Transverse colon (tissue), 4 donors: ENCODE measurements around the gene ADAMTS14. TPM values are rescaled to one million over a fixed set of nuclear protein-coding genes. Genes with fewer than 3 reads are reported as not detected.

ENCODE experiments used
- DNase-seq: peaks from one replicate; pipeline ENCODE4 v3.0.0-alpha.2; 2019
- H3K27ac ChIP-seq, 4 donors: fragments of 200-600 bp; sonication (generic); 2 replicates each; pipeline ENCODE4 v1.5.1; 2016 to 2018; ENCODE audit warnings: inconsistent platforms in 4 of 4
- H3K27me3 ChIP-seq: fragments of 200-600 bp; sonication (generic); 2 replicates; pipeline ENCODE4 v1.5.1; 2017; ENCODE audit warnings: inconsistent platforms
- H3K36me3 ChIP-seq, 4 donors: fragments of 200-600 bp; sonication (generic); 2 replicates each; pipeline ENCODE4 v1.5.1; 2017 to 2019; ENCODE audit warnings: inconsistent platforms in 4 of 4
- H3K4me1 ChIP-seq, 4 donors: fragments of 200-600 bp; sonication (generic); 2 replicates each; pipeline ENCODE4 v1.5.1; 2017 to 2020; ENCODE audit warnings: inconsistent platforms in 4 of 4
- H3K4me3 ChIP-seq, 4 donors: fragments of 200-600 bp; sonication (generic); 1 replicate in 1 of 4; 2 replicates in 3 of 4; pipeline versions ENCODE4 v1.5.1 to v1.6.1; 2017 to 2019; ENCODE audit warnings: inconsistent platforms in 4 of 4
- H3K9me3 ChIP-seq, 2 donors: fragments of 200-600 bp; sonication (generic); 2 replicates each; pipeline ENCODE4 v1.5.1; 2017 to 2019; ENCODE audit warnings: inconsistent platforms in 2 of 2
- CTCF ChIP-seq, 5 experiments: fragments of 200-600 bp in 3 of 5; fragments of 450-650 bp in 2 of 5; sonication (generic) in 3 of 5; IDR thresholded peaks; 1 replicate in 2 of 5; 2 replicates in 3 of 5; pipeline ENCODE4 v1.5.1; 2016 to 2017; ENCODE audit warnings: antibody characterized with exemption in 5 of 5, inconsistent platforms in 3 of 5, mild to moderate bottlenecking in 2 of 5, moderate library complexity in 1 of 5
- EP300 ChIP-seq: sonication (generic); formaldehyde crosslinking; IDR thresholded peaks from one replicate; pipeline ENCODE4 v1.6.1; 2017; ENCODE audit warnings: antibody characterized with exemption, low read depth
- POLR2A ChIP-seq: fragments of 450-650 bp; IDR thresholded peaks from one replicate; pipeline ENCODE4 v1.6.1; 2016; ENCODE audit warnings: antibody characterized with exemption, mild to moderate bottlenecking, moderate library complexity
- POLR2AphosphoS5 ChIP-seq, 3 donors: sonication (generic); formaldehyde crosslinking; IDR thresholded peaks; one replicate each; pipeline ENCODE4 v1.6.1; 2016; ENCODE audit warnings: antibody characterized with exemption in 3 of 3
- WGBS, 2 donors: methylation state at CpG; one replicate each; pipeline ENCODE4 v1.1.5; 2018; ENCODE audit warnings: low coverage in 1 of 2; 5-methylcytosine and 5-hydroxymethylcytosine counted together
- in situ Hi-C, 4 donors: fragments of 200-750 bp; cut with MboI; loops; one replicate each; pipeline versions ENCODE4 v1.15.0 to v1.15.1; 2017; ENCODE audit warnings: low sequenced_read_pairs in 3 of 4, low pct_ligation_motif_present in 1 of 4, low pct_unique_long_range_greater_than_20kb in 1 of 4
- intact Hi-C: fragments of 100-400 bp; cut with DNase I; formaldehyde crosslinking; loops from one replicate; pipeline ENCODE4 v1.15.1; 2023; ENCODE audit warnings: low total_unique reads
- total RNA-seq, 4 donors: library from RNA; depleted of rRNA; stranded (reverse); fragments of >200 nt; gene quantifications; one replicate each; pipeline ENCODE4 v1.1.0, GENCODE V29; 2016

ADAMTS14 gene
- total RNA-seq, 4 donors from 2014 or later, result 0.95 to 3.8 (median 1.4) TPM

GRCh38 chr10:70806841-70807240 lies 134.5 kb downstream of the ADAMTS14 start:
- in situ Hi-C loops (no loop called here), intact Hi-C loops (no loop called here)
- no peaks in the 10 kb centered on the region for H3K4me1 ChIP-seq
- H3K4me3 ChIP-seq, result no peak overlapping the region
- H3K27me3 ChIP-seq, result no peaks in the 10 kb centered on the region
- H3K27ac ChIP-seq, result no peak overlapping the region
- H3K36me3 ChIP-seq, result no peaks in the 10 kb centered on the region
- DNase-seq, result no peak
- TF ChIP-seq POLR2AphosphoS5 (IDR thresholded peaks at IDR 0.05), result no peak
- no peak for TF ChIP-seq CTCF (IDR thresholded peaks at IDR 0.05)
- TF ChIP-seq EP300, result no peak
- no peak for TF ChIP-seq POLR2A
- H3K9me3 ChIP-seq, result no peaks in the 10 kb centered on the region
- 100% methylated on average over 1 of the region's 1 CpG; no CpG with 5 or more reads in 1 of the 2 donors for WGBS, 2 donors

GRCh38 chr10:70807556-70807955 lies 135.2 kb downstream of the ADAMTS14 start:
- H3K9me3 ChIP-seq, result no peaks in the 10 kb centered on the region
- H3K27me3 ChIP-seq, result no peaks in the 10 kb centered on the region
- no peaks in the 10 kb centered on the region for H3K36me3 ChIP-seq
- intact Hi-C loops (no loop called here), in situ Hi-C loops (no loop called here)
- no peak for DNase-seq
- no peaks in the 10 kb centered on the region for H3K4me1 ChIP-seq
- no peak for TF ChIP-seq EP300
- no peak for TF ChIP-seq POLR2AphosphoS5 (IDR thresholded peaks at IDR 0.05)
- no peak for TF ChIP-seq POLR2A
- TF ChIP-seq CTCF (IDR thresholded peaks at IDR 0.05), result no peak
- 80 to 82% methylated on average over 3 of the region's 3 CpGs for WGBS, 2 donors
- no peak overlapping the region for H3K27ac ChIP-seq
- no peak overlapping the region for H3K4me3 ChIP-seq

- no peak overlapping the region for H3K27ac ChIP-seq
- no peak for DNase-seq
- H3K9me3 ChIP-seq, result no peaks in the 10 kb centered on the region
- H3K36me3 ChIP-seq, result no peaks in the 10 kb centered on the region
- H3K27me3 ChIP-seq, result no peaks in the 10 kb centered on the region
- intact Hi-C loops, result no loop called here
- no peak overlapping the region for H3K4me3 ChIP-seq
- in situ Hi-C loops, result no loop called here
- WGBS, 2 donors, result 86 to 100% methylated on average over 1 to 6 of the region's 6 CpGs
- no peaks in the 10 kb centered on the region for H3K4me1 ChIP-seq
- TF ChIP-seq CTCF (IDR thresholded peaks at IDR 0.05) (no peak), EP300 (no peak), POLR2A (no peak), POLR2AphosphoS5 (IDR thresholded peaks at IDR 0.05) (no peak)
Observed at GRCh38 chr10:70809011-70809611, 136.8 kb downstream of the ADAMTS14 start.

GRCh38 chr10:70809726-70810125 lies 137.4 kb downstream of the ADAMTS14 start:
- no peaks in the 10 kb centered on the region for H3K27me3 ChIP-seq
- in situ Hi-C loops (loop anchor here in 3 of 4 donors (5.0 to 10.0 kb wide), 3 partner anchors 65 to 75 kb away; partner anchors contain the start of gene PCBD1 (in 1 of the 3)), intact Hi-C loops (loop anchor here (5.0 kb wide), 1 partner anchor 68 kb away; no protein-coding TSS in a partner anchor)
- no peaks in the 10 kb centered on the region for H3K9me3 ChIP-seq
- no peak overlapping the region for H3K4me3 ChIP-seq
- no peaks in the 10 kb centered on the region for H3K36me3 ChIP-seq
- 83% methylated on average over 2 of the region's 2 CpGs; no CpG with 5 or more reads in 1 of the 2 donors for WGBS, 2 donors
- H3K27ac ChIP-seq, result no peak overlapping the region
- DNase-seq, result no peak
- no peak for TF ChIP-seq CTCF (IDR thresholded peaks at IDR 0.05)
- no peak for TF ChIP-seq POLR2AphosphoS5 (IDR thresholded peaks at IDR 0.05)
- no peak for TF ChIP-seq POLR2A
- TF ChIP-seq EP300, result no peak
- H3K4me1 ChIP-seq, result no peaks in the 10 kb centered on the region
